Right hindlimb (tissue), 1 donor: ENCODE data around the gene RBM4.
"Not testable (repeated sequence)": the region's sequence is repeated elsewhere in the genome, so short reads cannot be mapped to it uniquely, and the experiment has no call there.

ENCODE experiments used
- DNase-seq: peaks from one replicate; pipeline ENCODE4 v3.0.0-alpha.2; 2018

The RBM4 gene

GRCh38 chr11:66617155-66617834, 21.2 kb upstream of the RBM4 start:
- DNase-seq = no peak

GRCh38 chr11:66619080-66619554, 19.4 kb upstream of the RBM4 start:
- no peak for DNase-seq

GRCh38 chr11:66624450-66624849, 14.1 kb upstream of the RBM4 start:
- DNase-seq = no peak

- no peak for DNase-seq
These were observed 13.3 kb upstream of the RBM4 start for GRCh38 chr11:66625041-66625751.

GRCh38 chr11:66625752-66626149, 12.8 kb upstream of the RBM4 start:
- DNase-seq = no peak

GRCh38 chr11:66626382-66626781, 12.1 kb upstream of the RBM4 start:
- DNase-seq = no peak

- no peak for DNase-seq
These were observed 11.6 kb upstream of the RBM4 start for GRCh38 chr11:66626926-66627325.

GRCh38 chr11:66628061-66628603, 10.4 kb upstream of the RBM4 start:
- no peak for DNase-seq

- no peak for DNase-seq
These were observed 9.1 kb upstream of the RBM4 start for GRCh38 chr11:66629356-66629755.

GRCh38 chr11:66631883-66632282, 6.6 kb upstream of the RBM4 start:
- no peak for DNase-seq

GRCh38 chr11:66632952-66633351, 5.6 kb upstream of the RBM4 start:
- no peak for DNase-seq

- DNase-seq = no peak
These were observed 2.1 kb upstream of the RBM4 start for GRCh38 chr11:66636411-66636810.

GRCh38 chr11:66637557-66638176, 836 bp upstream of the RBM4 start:
- no peak for DNase-seq

- DNase-seq = no peak
These were observed 737 bp downstream of the RBM4 start for GRCh38 chr11:66639066-66639813.

GRCh38 chr11:66639814-66640340, 1.4 kb downstream of the RBM4 start:
- DNase-seq = not testable (repeated sequence)

GRCh38 chr11:66641834-66642233, 3.3 kb downstream of the RBM4 start:
- DNase-seq = no peak

- DNase-seq = no peak
These were observed 5.4 kb downstream of the RBM4 start for GRCh38 chr11:66643745-66644437.

- DNase-seq = no peak
These were observed 8.3 kb downstream of the RBM4 start for GRCh38 chr11:66646828-66647227.

- no peak for DNase-seq
These were observed 11.4 kb downstream of the RBM4 start for GRCh38 chr11:66649903-66650302.

- no peak for DNase-seq
These were observed 12.5 kb downstream of the RBM4 start for GRCh38 chr11:66651016-66651415.

GRCh38 chr11:66652651-66653050, 14.1 kb downstream of the RBM4 start:
- no peak for DNase-seq

- no peak for DNase-seq
These were observed 14.6 kb downstream of the RBM4 start for GRCh38 chr11:66653123-66653522.
